Suppressor macrophage treated with lipopolysaccharide for 1 hour (primary cell): ENCODE data around the gene GALNTL6.
A peak's percentile ranks its signal among the peaks of the same experiment; 100 is the strongest.
"Not testable (repeated sequence)": the region's sequence is repeated elsewhere in the genome, so short reads cannot be mapped to it uniquely, and the experiment has no call there.

Experiments
- DNase-seq, 3 donors: peaks; one replicate each; pipeline ENCODE4 v3.0.0-alpha.2; 2020 to 2022

GALNTL6 gene

GRCh38 chr4:172686021-172686420, 872.8 kb downstream of the GALNTL6 start:
- DNase-seq: peak in 1 of 3 donors; percentile 7

DNA sequence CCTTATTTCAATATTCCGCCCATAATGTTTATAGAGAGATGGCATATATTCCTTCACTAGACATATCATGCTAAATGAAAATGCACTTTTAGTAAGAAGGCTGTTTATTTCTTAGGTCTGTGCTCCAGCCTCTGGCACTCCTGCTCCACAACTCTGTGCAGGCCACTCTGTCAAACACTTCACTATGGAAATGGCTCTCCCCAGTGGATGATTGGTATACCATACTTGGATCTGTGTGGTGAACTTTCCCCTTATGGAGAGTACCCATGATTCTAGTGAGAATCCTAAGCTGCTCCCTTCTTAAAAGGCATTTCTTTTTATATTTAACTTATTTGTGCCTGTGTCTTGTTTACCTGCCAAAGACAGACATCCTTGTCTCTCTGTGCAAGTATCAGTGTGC, 875.3 kb downstream of the GALNTL6 start:
- peak in 1 of 3 donors; percentile 16 for DNase-seq

DNA sequence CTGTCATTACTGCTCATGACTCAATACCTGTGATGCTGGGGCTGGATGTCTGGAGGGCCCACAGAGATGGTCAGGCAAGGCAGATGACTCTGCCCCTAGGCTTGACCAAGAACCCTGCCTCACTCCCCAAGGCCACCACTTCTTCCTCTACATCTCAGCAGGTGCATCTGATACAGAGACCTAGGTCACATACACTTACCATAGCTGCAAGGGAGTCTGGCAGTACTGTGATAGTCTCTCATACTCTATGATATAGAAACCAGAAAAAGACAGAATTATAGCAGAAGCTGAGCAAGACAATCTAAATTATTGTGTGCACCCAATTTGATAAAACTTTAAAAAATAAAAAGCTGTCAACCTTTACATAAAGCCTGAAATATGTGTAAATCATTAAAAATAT, 878.3 kb downstream of the GALNTL6 start:
- DNase-seq: no peak

DNA sequence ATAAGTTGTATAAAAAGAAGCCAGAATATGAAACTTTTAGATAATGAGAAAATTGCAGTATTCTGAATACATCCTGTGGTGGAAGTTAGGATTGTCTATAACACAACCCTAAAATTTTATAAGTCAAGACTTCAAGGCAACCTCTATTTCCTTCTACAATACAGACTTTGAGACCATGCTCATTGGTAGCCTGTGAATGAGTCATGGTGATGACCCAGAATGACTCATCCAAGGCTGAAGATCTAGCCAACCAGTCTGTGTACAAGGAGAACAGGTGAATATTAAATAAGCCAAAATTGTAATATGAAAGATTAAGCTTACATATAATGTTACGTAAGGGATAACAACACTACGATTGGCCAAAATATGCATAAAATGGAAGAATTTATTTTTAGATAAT, 879.5 kb downstream of the GALNTL6 start:
- DNase-seq: peak in 1 of 3 donors; percentile 1

DNA sequence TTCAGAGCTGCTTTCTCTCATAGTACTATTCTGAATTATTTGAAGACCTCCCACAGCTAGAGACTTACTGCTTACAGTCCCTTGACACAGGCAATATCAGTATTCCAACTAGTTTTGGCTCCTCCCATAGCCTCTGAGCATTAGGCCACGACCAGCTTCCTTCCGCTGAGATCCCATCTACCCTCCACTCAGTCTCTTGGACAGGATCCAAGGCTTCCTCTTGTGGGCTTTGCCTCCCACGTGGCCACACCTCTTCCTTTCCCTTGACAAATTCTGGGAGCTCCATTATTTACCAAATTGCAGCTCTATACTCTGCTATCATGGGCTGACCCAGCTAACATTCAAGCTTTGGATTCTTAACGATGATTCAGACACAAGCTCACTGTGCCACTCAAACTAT, 885.1 kb downstream of the GALNTL6 start:
- peak in 2 of 3 donors; percentile 3 to 5 for DNase-seq

DNA sequence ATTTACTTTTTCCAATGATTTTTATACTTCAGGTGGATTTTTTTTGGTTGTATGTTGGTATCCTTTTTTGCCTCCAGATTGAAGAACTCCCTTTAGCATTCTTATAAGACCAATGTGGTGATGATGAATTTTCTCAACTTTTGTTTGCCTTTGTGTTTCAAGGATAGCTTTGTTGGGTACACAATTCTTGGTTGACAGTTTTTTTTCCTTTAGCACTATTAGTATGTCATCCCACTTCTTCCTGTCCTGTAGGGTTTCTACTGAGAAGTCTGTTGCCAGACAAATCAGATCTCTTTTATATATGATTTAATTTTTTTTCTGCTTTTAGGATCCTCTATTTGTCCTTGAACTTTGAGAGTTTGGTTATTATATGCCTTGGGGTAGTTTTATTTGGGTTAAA, 892.4 kb downstream of the GALNTL6 start:
- no peak for DNase-seq

DNA sequence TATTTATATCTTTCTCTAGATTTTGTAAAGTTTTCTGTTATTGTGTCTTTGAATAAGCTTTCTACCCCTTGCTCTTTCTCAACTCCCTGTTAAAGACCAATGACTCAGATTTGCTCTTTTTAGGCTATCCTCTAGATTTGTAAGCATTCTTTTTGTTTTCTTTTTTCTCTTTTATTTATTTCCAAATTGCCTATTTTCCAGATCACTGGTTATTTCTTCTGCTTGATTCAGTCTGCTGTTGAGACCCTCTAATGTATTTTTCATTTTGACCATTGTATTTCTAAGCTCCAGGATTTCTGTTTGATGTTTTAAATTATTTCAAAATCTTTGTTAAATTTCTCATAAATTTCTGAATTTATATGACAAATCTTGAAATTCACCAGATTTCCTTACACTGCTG, 892.8 kb downstream of the GALNTL6 start:
- no peak for DNase-seq

- no peak for DNase-seq
Observed at GRCh38 chr4:172707622-172708021, 894.4 kb downstream of the GALNTL6 start.

- no peak for DNase-seq
Observed at GRCh38 chr4:172708184-172708583, 895.0 kb downstream of the GALNTL6 start.

DNA sequence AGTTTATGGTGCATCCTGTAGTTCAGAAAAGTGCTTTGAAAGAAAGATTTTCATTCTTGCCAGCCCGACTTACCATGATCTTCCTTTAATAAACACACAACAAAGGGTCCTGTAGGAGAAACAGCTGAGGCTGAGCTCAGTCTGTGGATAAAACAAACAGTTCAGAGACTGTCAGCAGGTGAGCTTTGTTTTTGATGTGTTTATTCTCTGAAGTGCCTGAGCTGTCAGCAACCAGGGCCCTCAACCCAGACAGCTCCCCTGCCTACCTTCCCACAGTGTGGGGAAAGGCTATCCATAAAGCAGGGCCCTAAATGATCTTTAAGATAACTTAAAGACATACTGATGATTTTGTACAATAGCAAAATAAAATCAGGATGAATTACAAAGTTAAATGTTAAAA, 896.2 kb downstream of the GALNTL6 start:
- no peak for DNase-seq

GRCh38 chr4:172716291-172716690, 903.1 kb downstream of the GALNTL6 start:
- DNase-seq: no peak

GRCh38 chr4:172721659-172722058, 908.5 kb downstream of the GALNTL6 start:
- DNase-seq: no peak

DNA sequence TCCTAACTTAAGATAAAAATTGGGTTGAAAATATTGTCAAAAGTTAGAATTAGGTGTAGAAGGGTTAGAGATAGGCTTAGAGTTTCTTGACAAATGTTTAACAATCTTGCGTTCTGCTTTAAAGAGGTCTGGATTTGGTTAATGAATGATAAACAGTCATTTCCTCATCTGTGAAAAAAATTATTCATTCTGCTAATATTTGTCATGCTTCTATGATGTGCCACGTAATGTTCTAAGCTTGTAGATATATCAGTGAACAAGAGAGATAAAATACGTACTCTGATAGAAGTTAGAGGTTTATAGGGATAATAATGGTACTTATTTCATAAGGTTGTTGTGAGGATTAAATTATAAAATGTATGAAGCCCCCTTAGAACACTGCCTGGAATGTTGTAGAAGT, 912.4 kb downstream of the GALNTL6 start:
- no peak for DNase-seq

DNA sequence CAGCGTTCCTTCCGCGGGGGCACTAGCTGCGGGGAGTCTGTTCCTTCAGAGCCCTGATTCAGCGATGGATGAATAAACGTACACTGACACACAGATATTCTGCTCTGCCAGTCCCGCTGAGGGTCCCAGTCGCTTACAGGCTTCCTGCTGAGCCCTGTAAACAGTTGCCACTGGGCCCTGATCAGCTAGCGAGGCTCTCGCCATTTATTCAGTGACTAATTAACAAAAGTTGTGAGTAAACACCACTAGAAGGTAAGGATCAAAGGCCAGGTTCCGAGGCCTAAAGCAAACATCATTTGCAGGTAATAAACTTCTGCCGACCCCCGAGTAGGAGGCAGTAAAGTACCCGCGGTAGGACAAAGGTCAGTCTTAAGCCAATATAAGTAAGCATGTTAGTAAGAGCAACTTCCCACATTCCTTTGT, 912.8 kb downstream of the GALNTL6 start:
- DNase-seq: no peak

GRCh38 chr4:172727631-172728030, 914.4 kb downstream of the GALNTL6 start:
- no peak for DNase-seq

DNA sequence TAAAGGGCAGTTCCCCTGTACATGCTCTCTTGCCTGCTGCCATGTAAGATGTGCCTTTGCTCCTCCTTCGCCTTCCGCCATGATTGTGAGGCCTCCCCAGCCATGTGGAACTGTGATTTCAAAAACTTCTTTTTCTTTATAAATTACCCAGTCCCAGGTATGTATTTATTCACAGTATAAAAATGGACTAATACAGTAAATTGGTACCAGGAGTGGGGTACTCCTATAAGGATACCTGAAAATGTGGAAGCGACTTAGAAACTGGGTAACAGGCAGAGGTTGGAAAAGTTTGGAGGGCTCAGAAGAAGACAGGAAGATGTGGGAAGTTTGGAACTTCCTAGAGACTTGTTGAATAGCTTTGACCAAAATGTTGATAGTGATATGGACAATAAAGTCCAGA, 920.4 kb downstream of the GALNTL6 start:
- not testable (repeated sequence) for DNase-seq

DNA sequence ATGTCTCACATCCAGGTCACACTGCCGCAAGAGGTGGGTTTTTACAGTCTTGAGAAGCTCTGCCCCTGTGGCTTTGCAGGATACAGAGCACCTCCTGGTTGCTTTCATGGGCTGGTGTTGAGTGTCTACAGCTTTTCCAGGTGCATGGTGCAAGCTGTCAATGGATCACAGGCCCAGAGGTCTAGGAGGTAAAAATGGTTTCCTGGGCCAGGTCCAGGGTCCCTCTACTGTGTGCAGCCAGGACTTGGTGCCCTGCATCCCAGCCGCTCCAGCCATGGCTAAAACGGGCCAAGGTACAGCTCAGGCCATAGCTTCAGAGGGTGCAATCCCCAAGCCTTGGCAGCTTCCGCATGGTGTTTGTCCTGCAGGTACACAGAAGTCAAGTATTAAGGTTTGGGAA, 921.4 kb downstream of the GALNTL6 start:
- no peak for DNase-seq

GRCh38 chr4:172736046-172736445, 922.8 kb downstream of the GALNTL6 start:
- no peak for DNase-seq

GRCh38 chr4:172740434-172740833, 927.2 kb downstream of the GALNTL6 start:
- DNase-seq: no peak

DNA sequence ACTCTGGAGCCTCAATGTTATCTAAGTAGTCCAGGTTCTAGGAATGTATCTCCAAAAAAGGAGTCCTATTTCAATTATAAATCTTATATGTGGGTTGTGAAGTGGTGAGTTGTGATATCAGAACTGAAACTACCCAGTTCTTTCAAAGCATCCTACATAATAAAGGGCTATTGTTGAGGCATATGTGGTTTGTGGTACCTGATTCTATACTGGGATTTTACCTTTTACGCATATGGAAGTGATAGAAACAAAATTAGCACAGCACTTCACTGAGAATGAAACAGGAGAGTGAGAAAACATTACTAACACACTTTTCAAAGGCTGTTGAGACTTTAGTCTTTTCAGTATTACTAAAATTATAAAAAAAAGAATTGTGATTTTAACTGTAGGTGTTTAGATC, 937.7 kb downstream of the GALNTL6 start:
- no peak for DNase-seq

- no peak for DNase-seq
Observed at GRCh38 chr4:172751550-172751949, 938.3 kb downstream of the GALNTL6 start.

GRCh38 chr4:172758586-172759340, 945.6 kb downstream of the GALNTL6 start:
- DNase-seq: peak; percentile 32 to 65 (median 63)

- no peak for DNase-seq
Observed at GRCh38 chr4:172760512-172760911, 947.3 kb downstream of the GALNTL6 start.

DNA sequence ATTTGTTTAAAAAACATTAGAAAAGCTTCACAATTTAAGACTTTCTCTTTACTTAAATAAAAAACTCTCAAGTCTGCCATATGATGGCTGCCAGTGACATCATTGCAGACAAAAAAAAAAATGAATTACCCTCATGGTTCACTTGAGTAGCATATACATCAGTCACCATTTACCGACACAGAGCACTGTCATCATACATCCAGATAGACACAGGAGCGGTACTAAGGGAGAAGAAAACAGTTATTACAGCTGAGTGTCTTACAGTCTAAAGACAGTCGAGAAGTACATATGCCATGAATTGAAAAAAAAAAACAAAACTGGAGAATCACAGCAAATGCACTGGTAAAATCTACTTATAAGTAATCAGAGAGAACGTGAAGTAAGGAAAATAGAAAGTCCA, 949.7 kb downstream of the GALNTL6 start:
- no peak for DNase-seq

DNA sequence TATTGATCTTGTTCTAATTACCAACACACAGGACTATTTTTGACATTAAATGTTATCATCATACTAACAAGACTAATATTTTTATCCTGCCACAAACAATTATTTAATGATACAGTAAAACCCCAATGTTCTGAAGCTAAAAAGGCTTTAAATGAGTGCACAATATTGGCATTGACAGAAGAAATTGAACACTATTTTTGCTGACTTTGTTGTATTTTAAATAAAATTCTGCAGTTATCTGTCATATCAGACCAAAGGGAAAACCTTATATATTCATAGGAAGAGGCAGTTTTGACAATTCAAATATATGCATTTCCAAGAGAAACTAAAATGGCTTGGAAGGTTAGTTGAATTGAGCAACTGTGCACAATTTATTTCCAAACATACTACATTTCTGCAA, 957.6 kb downstream of the GALNTL6 start:
- DNase-seq: no peak
